Activated CD4-positive, alpha-beta T cell treated with anti-CD3 and anti-CD28 coated beads for 36 hours (primary cell): ENCODE data around the gene QSOX2. TPM values are rescaled to one million over a fixed set of nuclear protein-coding genes. Genes with fewer than 3 reads are reported as not detected.

ENCODE experiments used
- ATAC-seq: fragments of 200-7000 bp; cut with Tn5 transposase; one replicate; pipeline ENCODE4 v1.10.0; 2021; ENCODE audit warnings: mild to moderate bottlenecking, moderate library complexity
- CTCF ChIA-PET: fragments of 350-600 bp; sonication (Branson Sonifier 250); formaldehyde crosslinking; loops from one replicate; lab custom pipeline; 2021; ENCODE audit warnings: antibody characterized with exemption; lab: Charles Lee
- POLR2A ChIA-PET: fragments of 350-600 bp; sonication (Branson Sonifier 250); formaldehyde crosslinking; loops from one replicate; lab custom pipeline; 2021; ENCODE audit warnings: antibody characterized with exemption, inconsistent platforms; lab: Charles Lee
- DNase-seq: peaks from one replicate; pipeline ENCODE4 v3.0.0-alpha.2; 2020
- H3K27ac Mint-ChIP-seq: one replicate; pipeline ENCODE4 v1.8.0; 2021; ENCODE audit warnings: mixed read lengths
- H3K27me3 Mint-ChIP-seq: one replicate; pipeline ENCODE4 v1.8.0; 2021; ENCODE audit warnings: mixed read lengths
- H3K36me3 Mint-ChIP-seq: one replicate; pipeline ENCODE4 v1.8.0; 2021; ENCODE audit warnings: low read depth, mixed read lengths
- H3K4me1 Mint-ChIP-seq: one replicate; pipeline ENCODE4 v1.8.0; 2021; ENCODE audit warnings: mixed read lengths
- H3K4me3 Mint-ChIP-seq: one replicate; pipeline ENCODE4 v1.8.0; 2021; ENCODE audit warnings: mild to moderate bottlenecking, moderate library complexity, mixed read lengths
- H3K9me3 Mint-ChIP-seq: one replicate; pipeline ENCODE4 v1.8.0; 2021; ENCODE audit warnings: low read depth, mixed read lengths
- intact Hi-C, 2 experiments: fragments of 100-400 bp; cut with DNase I in 1 of 2; cut with micrococcal nuclease in 1 of 2; formaldehyde crosslinking; loops; one replicate each; pipeline versions ENCODE4 v1.14.2 to v1.15.1; 2022 to 2024; cut with DNase I, micrococcal nuclease
- total RNA-seq, 2 experiments: library from RNA; stranded (reverse); gene quantifications; one replicate each; pipeline ENCODE4 v1.2.3, GENCODE V29; 2021

The QSOX2 gene
- total RNA-seq, 2 experiments from 2014 or later: 18.1 to 21.2 TPM

DNA sequence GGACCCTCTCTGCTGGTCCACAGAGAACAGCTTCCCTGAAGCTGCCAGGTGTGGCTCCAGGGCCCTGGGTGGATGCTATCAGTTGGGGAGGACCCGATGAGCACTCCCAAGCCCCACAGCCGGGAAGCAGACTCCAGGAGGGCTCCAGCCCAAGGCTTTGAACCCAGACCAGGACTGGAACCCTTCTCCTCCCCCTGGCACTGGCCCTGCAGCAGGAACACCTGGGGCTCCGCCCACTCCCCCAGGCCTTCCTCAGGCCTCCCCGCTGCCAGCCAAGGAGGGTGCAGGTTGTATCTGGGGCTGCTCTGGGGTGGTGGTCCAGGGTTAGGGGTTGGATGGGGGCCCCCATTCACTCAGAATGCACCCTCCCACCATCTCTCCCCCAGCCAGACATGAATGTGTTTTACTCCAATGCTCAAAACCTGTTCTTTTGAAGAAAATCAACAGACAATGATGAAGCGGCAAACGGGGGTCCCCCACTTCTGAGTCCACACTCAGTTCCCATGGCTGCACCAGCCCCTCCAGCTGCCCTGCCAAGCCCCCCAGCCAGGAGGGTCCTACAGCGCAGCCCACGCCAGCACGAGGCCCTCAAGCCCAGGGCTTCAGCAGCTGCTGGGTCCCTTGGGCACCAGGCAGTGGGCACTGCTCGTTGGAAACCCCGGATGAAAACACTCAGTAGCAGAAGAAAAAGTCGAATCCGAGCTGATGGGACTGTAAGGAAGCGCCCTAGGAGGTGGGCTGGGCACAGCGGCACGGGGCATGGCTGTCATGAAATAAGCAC lies 35.1 kb upstream of the QSOX2 start:
- ATAC-seq: no peak
- ChIA-PET CTCF (interaction anchor here (0.6 kb wide), 1 partner anchor 1743 kb away, joined by 3 read pairs; no protein-coding TSS in a partner anchor), POLR2A (no interaction called here)
- intact Hi-C loops: loop anchor here in 1 of 2 experiments (5.0 kb wide), 2 partner anchors 53 to 128 kb away; no protein-coding TSS in a partner anchor
- H3K9me3 Mint-ChIP-seq: no peaks in the 10 kb centered on the region
- no peak for DNase-seq
- no peaks in the 10 kb centered on the region for H3K36me3 Mint-ChIP-seq
- H3K4me1 Mint-ChIP-seq: peaks cover 4% of the 10 kb centered on the region
- no peak overlapping the region for H3K27ac Mint-ChIP-seq
- peaks cover 2% of the 10 kb centered on the region for H3K27me3 Mint-ChIP-seq
- no peak overlapping the region for H3K4me3 Mint-ChIP-seq

DNA sequence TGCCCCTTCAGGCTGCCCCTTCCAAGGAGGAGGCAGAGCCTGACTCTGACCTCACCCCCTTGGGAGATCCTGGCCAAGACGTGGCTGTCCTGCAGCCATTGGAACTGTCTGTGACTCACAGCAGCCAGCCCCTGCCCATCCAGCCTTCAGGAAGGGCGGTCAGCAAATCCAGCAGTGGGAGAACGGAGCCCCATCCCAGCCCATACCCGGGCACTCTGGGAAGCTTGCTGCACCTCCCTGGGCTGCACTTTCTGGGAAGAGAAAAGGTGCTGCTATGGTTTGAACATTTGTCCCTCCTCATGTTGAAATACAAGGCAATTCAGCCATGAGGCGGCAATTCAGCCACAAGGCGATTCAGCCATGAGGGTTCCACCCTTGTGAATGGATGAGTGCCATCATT lies 33.9 kb upstream of the QSOX2 start:
- ATAC-seq: no peak
- Mint-ChIP-seq H3K4me1 (peaks cover 4% of the 10 kb centered on the region), H3K36me3 (no peaks in the 10 kb centered on the region), H3K27ac (no peak overlapping the region), H3K9me3 (no peaks in the 10 kb centered on the region), H3K27me3 (peaks cover 4% of the 10 kb centered on the region), H3K4me3 (no peak overlapping the region)
- intact Hi-C loops: no loop called here
- ChIA-PET CTCF (interaction anchor here (0.5 kb wide), 1 partner anchor 37 kb away, joined by 3 read pairs; no protein-coding TSS in a partner anchor), POLR2A (no interaction called here)
- no peak for DNase-seq

DNA sequence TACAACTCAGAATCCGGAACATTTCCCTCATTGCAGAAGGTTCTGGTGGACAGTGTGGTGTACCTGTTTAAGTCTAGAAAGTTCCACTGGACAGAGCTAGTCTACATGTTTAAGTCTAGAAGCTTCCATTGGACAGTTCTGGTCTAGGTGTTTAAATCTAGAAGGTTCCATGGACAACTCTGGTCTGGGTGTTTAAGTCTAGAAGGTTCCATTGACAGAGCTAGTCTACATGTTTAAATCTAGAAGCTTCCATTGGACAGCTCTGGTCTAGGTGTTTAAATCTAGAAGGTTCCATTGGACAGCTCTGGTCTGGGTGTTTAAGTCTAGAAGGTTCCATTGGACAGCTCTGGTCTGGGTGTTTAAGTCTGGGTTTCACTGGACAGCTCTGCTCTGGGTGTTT lies 33.3 kb upstream of the QSOX2 start:
- ChIA-PET POLR2A (no interaction called here), CTCF (interaction anchor here (0.6 to 1.0 kb wide), 3 partner anchors 34 to 479 kb away, joined by 3 to 6 read pairs (median 3); no protein-coding TSS in a partner anchor)
- H3K27ac Mint-ChIP-seq: no peak overlapping the region
- DNase-seq: no peak
- H3K4me3 Mint-ChIP-seq: no peak overlapping the region
- intact Hi-C loops: no loop called here
- peaks cover 4% of the 10 kb centered on the region for H3K27me3 Mint-ChIP-seq
- no peak for ATAC-seq
- H3K4me1 Mint-ChIP-seq: peaks cover 4% of the 10 kb centered on the region
- H3K9me3 Mint-ChIP-seq: no peaks in the 10 kb centered on the region
- no peaks in the 10 kb centered on the region for H3K36me3 Mint-ChIP-seq

DNA sequence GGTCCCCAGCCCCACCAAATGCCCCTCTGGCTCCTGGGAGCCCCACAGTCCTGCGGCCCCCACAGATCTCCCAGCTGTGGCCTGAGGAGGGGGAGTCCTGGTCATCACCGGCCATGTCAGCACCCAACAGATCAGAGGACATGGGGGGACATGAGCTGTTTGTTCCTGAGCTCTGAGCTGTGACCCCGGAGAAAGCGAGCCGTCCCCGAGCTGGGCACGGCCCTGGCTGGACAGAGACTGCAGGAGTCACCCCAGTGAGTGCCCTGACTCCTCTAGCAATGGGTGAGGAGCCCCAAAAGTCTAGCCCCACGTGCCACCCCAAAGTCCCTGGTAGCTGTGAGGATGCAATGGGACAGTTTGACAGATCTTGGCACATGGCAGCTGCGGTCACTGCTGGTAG lies 32.6 kb upstream of the QSOX2 start:
- peaks cover 2% of the 10 kb centered on the region for H3K27me3 Mint-ChIP-seq
- no peak for ATAC-seq
- no peak overlapping the region for H3K4me3 Mint-ChIP-seq
- H3K36me3 Mint-ChIP-seq: no peaks in the 10 kb centered on the region
- intact Hi-C loops: no loop called here
- H3K9me3 Mint-ChIP-seq: no peaks in the 10 kb centered on the region
- CTCF ChIA-PET: interaction anchor here (0.6 to 1.0 kb wide), 3 partner anchors 35 to 479 kb away, joined by 3 to 6 read pairs (median 3); no protein-coding TSS in a partner anchor
- H3K4me1 Mint-ChIP-seq: no peaks in the 10 kb centered on the region
- H3K27ac Mint-ChIP-seq: no peak overlapping the region
- no peak for DNase-seq
- POLR2A ChIA-PET: no interaction called here

DNA sequence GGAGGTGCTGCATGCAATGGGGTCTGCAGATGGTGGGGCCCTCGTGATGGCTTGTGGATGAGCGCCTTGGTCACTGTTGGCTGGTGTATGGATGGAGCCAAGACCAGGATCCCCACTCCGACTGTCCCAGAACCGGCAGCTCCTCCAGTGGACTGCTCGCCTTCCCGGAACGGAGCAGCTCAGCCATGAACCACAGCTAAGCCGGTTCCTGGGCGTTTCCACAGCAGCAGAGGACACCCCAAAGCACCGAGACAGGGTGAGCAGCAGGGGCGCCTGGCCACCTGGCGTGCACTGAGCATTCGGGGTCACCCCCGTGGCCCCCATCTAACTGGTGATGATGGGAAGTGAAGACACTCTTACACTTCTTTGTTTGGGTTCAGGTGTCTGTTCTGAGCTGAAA lies 32.1 kb upstream of the QSOX2 start:
- H3K27me3 Mint-ChIP-seq: peaks cover 2% of the 10 kb centered on the region

DNA sequence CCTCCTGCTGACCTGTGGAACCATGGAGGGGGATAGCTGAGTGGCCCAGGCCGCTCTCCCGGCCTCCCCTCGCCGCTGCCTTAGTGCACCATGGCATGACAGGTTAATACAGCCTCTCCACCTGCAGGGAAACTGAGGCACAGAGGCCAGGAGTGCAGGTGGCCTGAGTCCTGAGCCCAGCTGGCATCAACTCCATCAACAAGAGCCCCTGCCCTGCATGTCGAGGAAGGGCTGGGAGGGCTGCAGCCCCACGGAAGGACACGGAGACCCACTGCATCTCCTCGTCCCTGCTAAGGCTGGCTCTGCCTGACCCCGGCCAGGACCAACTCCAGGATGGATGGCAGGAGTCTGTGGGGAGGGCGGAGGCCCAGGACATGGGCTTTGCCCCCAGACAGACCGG lies 31.1 kb upstream of the QSOX2 start:
- H3K4me1 Mint-ChIP-seq: no peaks in the 10 kb centered on the region
- DNase-seq (no peak), ATAC-seq (no peak)
- CTCF ChIA-PET: no interaction called here
- H3K4me3 Mint-ChIP-seq: no peak overlapping the region
- H3K27ac Mint-ChIP-seq: no peak overlapping the region
- POLR2A ChIA-PET: no interaction called here
- peaks cover 2% of the 10 kb centered on the region for H3K27me3 Mint-ChIP-seq
- intact Hi-C loops: no loop called here
- H3K9me3 Mint-ChIP-seq: no peaks in the 10 kb centered on the region
- no peaks in the 10 kb centered on the region for H3K36me3 Mint-ChIP-seq

More for the DNA sequence above, 32.1 kb upstream of the QSOX2 start:
- intact Hi-C loops: no loop called here
- Mint-ChIP-seq H3K4me1 (no peaks in the 10 kb centered on the region), H3K4me3 (no peak overlapping the region), H3K9me3 (no peaks in the 10 kb centered on the region), H3K36me3 (no peaks in the 10 kb centered on the region), H3K27ac (no peak overlapping the region)
- ChIA-PET POLR2A (no interaction called here), CTCF (interaction anchor here (0.5 to 1.0 kb wide), 2 partner anchors 35 to 60 kb away, joined by 3 read pairs; no protein-coding TSS in a partner anchor)
- no peak for ATAC-seq
- no peak for DNase-seq

DNA sequence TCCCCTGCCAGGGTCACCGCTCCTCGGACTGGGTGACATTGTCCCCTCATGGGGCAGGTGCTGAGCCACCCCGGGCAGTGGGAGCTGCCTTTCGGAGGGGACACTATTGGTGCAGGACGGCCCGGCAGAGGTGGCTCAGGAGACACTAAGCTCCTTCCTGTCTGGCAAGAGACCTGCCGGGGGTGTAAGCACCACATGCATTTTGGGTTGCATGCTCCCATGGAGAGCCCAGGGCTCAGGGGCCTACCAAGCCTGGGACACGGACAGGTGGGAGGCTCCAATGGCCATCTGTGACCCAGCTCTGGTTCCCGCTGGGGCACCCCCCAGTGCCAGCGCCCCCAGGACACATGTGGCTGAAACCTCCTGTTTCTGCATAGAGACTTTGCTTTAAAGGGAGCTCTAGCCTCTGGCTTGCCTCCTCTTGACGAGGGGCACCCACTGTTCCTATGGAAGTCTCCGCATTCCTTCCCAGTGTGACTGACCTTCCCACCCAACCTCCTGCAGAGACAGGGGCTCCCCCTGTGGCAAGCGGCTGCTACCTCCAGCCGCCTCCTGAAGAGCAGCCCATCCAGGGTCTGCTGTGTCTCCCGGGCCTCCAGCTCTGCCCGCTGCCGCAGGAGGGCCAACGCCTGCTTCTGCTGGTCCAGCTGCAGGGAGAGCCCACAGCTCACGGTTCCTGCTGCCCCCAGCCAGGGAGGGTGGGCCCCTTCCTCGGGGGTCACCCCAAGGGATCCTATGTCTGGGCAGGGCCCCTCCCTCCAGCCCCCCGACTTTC lies 30.2 kb upstream of the QSOX2 start:
- no peak for ATAC-seq
- H3K27me3 Mint-ChIP-seq: peaks cover 2% of the 10 kb centered on the region
- no peaks in the 10 kb centered on the region for H3K36me3 Mint-ChIP-seq
- H3K9me3 Mint-ChIP-seq: no peaks in the 10 kb centered on the region
- H3K4me3 Mint-ChIP-seq: no peak overlapping the region
- H3K27ac Mint-ChIP-seq: no peak overlapping the region
- DNase-seq: no peak
- intact Hi-C loops: no loop called here
- CTCF ChIA-PET: interaction anchor here (0.7 kb wide), 1 partner anchor 47 kb away, joined by 3 read pairs; no protein-coding TSS in a partner anchor
- POLR2A ChIA-PET: no interaction called here
- H3K4me1 Mint-ChIP-seq: no peaks in the 10 kb centered on the region

DNA sequence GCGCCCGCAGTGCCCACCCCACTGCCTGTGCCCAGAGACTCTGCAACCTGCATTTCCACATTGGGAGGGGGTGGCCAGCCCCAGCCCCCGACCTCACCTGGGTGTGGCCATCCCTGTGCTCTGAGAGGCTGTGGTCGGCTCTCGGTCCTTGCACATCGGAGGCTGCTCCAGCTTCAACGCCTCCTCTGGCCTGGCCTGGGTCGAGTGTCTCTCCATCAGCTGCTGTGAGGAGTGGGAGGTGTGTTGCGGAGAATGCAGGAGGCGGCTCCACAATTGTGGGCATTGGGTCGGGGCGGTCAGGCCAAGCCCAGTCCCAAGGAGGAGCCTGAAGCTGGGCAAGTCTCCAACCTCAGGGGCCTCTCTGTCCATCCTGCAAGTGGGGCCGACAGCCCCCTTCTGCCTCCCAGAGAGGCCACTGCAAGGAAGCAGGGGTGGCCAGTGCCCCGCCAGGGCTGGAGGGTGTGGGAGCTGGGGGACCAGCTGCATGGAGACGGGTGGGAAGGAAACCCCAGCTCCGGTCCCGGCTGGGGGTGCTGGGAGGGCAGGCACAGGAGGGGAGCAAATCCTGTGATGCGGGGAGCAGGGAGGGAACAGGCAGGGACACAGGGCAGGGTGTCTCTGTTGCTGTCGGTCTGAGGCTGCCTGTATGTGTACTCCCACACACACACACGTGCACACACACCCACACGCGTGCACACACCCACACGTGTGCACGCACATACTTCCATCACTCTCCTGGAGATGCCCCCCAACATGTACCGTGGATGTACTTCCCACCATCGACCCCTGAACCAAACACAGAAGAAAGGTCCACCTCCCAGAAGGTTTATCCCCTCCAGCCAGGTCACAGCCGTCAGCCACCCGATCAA lies 29.4 kb upstream of the QSOX2 start:
- DNase-seq (no peak), ATAC-seq (no peak)
- Mint-ChIP-seq H3K36me3 (no peaks in the 10 kb centered on the region), H3K4me1 (no peaks in the 10 kb centered on the region), H3K27ac (no peak overlapping the region), H3K4me3 (no peak overlapping the region), H3K9me3 (no peaks in the 10 kb centered on the region), H3K27me3 (peaks cover 2% of the 10 kb centered on the region)
- CTCF ChIA-PET: interaction anchor here (0.7 kb wide), 1 partner anchor 48 kb away, joined by 3 read pairs; no protein-coding TSS in a partner anchor
- intact Hi-C loops: no loop called here
- POLR2A ChIA-PET: no interaction called here

DNA sequence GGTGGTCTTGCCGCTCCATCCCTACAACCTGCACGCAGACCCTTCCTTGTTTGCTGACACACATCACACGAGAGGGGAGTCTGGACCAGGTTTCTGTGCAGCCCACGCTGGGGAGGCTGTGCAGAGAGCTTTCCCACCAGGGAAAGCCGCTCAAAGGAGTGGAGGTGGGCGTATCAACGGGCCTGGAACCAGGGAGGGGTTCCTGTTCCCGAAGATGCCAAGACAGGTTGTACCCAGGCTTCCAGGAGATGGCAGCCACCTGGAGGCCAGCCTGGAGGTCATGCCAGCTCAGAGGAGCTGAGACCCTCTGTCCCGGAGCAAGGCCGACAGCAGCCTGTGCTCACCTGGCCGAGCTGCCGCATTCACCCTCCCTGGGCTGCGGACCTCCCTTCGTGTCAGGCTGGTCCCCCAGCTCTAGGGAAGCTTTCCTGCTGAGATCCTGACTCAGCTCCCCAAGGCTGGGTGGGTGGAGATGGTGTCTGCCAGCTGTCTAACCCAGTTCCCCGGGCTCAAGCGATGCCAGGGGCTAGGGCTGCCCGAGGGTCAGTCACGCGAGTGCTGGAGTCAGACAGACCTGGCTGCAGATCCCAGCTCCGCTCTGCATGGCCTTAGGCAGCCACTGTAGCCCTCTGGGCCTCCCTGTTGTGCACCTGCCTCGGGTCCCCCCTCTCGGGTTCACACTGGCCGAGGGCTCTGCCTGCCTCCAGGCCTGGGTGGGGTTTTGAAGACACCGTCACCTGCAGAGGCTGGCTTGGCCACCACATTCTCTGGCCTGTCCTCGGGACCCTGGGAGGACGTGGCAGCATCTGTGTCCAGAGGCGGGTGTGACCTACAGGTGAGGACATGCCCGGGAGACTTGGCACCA lies 28.5 kb upstream of the QSOX2 start:
- CTCF ChIA-PET: no interaction called here
- intact Hi-C loops: no loop called here
- H3K27me3 Mint-ChIP-seq: peaks cover 2% of the 10 kb centered on the region
- ATAC-seq: no peak
- no peaks in the 10 kb centered on the region for H3K9me3 Mint-ChIP-seq
- no peak overlapping the region for H3K27ac Mint-ChIP-seq
- H3K36me3 Mint-ChIP-seq: no peaks in the 10 kb centered on the region
- no peaks in the 10 kb centered on the region for H3K4me1 Mint-ChIP-seq
- DNase-seq: no peak
- no peak overlapping the region for H3K4me3 Mint-ChIP-seq
- POLR2A ChIA-PET: no interaction called here

DNA sequence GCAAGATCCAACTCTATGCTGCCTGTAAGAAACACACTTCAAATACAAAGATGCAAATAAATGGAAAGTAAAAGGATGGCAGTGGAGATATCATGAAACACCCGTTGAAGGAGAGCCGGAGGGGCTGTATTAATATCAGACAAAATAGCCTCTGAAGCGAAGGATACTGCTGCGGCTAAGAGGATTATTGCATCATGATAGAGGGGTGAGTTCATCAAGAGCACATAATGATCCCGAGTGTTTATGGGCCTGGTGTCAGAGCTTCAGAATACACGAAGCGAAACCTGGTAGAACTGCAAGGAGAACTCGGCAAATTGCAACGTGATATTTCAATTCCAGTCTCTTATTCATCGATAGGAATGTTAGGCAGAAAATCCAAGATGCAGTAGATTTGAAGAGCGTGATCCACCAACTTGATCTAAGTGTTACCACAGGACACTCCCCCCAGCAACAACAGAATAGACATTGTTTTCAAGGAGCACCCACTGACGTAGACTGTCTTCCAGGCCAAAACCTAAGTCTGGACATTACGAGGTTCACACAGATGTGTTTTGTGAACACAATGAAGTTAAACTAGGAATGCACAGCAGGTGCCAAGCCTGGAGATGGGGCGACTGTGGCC lies 27.7 kb upstream of the QSOX2 start:
- intact Hi-C loops: no loop called here
- DNase-seq (no peak), ATAC-seq (no peak)
- H3K4me1 Mint-ChIP-seq: no peaks in the 10 kb centered on the region
- POLR2A ChIA-PET: no interaction called here
- H3K27ac Mint-ChIP-seq: no peak overlapping the region
- no peaks in the 10 kb centered on the region for H3K36me3 Mint-ChIP-seq
- H3K9me3 Mint-ChIP-seq: no peaks in the 10 kb centered on the region
- H3K27me3 Mint-ChIP-seq: peaks cover 2% of the 10 kb centered on the region
- CTCF ChIA-PET: no interaction called here
- no peak overlapping the region for H3K4me3 Mint-ChIP-seq
